ENCODE data around the gene NRG3. TPM values are rescaled to one million over a fixed set of nuclear protein-coding genes. Genes with fewer than 3 reads are reported as not detected.

NRG3 gene
- total RNA-seq, 4 donors from 2014 or later, result 0.32 to 1.4 TPM; not detected in 2

DNA sequence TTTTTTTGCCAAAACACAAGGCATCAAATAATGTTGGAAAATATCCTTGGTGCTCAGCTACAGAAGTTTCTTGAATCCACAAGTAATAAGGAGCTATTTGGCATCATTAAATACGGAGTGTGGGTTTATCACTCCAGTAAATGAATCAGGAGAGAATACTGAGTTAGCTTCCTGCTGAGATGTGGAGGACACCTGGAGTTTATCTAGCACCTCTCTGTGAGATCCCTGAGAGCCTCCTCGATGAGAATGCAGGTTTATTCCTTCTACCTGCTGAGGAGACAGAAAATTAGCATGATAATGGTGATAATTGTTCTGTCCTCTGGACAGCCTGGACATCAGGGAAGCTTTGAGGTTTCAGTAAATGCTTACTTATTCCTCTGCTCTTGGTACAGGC, 40.5 kb downstream of the NRG3 start:
- H3K9me3 ChIP-seq, result no peaks in the 10 kb centered on the region
- TF ChIP-seq POLR2AphosphoS5 (IDR thresholded peaks at IDR 0.05), result no peak
- no peak for TF ChIP-seq POLR2A (IDR thresholded peaks at IDR 0.05)
- TF ChIP-seq, protein P1, sequence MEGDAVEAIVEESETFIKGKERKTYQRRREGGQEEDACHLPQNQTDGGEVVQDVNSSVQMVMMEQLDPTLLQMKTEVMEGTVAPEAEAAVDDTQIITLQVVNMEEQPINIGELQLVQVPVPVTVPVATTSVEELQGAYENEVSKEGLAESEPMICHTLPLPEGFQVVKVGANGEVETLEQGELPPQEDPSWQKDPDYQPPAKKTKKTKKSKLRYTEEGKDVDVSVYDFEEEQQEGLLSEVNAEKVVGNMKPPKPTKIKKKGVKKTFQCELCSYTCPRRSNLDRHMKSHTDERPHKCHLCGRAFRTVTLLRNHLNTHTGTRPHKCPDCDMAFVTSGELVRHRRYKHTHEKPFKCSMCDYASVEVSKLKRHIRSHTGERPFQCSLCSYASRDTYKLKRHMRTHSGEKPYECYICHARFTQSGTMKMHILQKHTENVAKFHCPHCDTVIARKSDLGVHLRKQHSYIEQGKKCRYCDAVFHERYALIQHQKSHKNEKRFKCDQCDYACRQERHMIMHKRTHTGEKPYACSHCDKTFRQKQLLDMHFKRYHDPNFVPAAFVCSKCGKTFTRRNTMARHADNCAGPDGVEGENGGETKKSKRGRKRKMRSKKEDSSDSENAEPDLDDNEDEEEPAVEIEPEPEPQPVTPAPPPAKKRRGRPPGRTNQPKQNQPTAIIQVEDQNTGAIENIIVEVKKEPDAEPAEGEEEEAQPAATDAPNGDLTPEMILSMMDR (IDR thresholded peaks at IDR 0.05), result no peak
- no peak for TF ChIP-seq EP300 (IDR thresholded peaks at IDR 0.05; ENCODE audit: low read depth)
- H3K27me3 ChIP-seq, result no peaks in the 10 kb centered on the region
- H3K27ac ChIP-seq, result no peak overlapping the region
- no peak overlapping the region for H3K4me3 ChIP-seq
- H3K4me1 ChIP-seq, result no peaks in the 10 kb centered on the region
- DNase-seq, result no peak
- no peaks in the 10 kb centered on the region for H3K36me3 ChIP-seq
- in situ Hi-C loops (cut with MboI; ENCODE audit: low pct_ligation_motif_present in 1 of 4, low pct_unique_long_range_greater_than_20kb in 1 of 4, low sequenced_read_pairs in 3 of 4) (no loop called here), intact Hi-C loops (cut with DNase I; ENCODE audit: low total_unique reads) (no loop called here)
- 7 to 16% methylated on average over 2 of the region's 2 CpGs for WGBS, 2 donors (ENCODE audit: low coverage in 1 of 2)

- no peaks in the 10 kb centered on the region for H3K27me3 ChIP-seq
- H3K4me1 ChIP-seq, result no peaks in the 10 kb centered on the region
- in situ Hi-C loops (cut with MboI; ENCODE audit: low pct_ligation_motif_present in 1 of 4, low pct_unique_long_range_greater_than_20kb in 1 of 4, low sequenced_read_pairs in 3 of 4) (no loop called here), intact Hi-C loops (cut with DNase I; ENCODE audit: low total_unique reads) (no loop called here)
- 62 to 71% methylated on average over 3 to 5 of the region's 5 CpGs for WGBS, 2 donors (ENCODE audit: low coverage in 1 of 2)
- H3K36me3 ChIP-seq, result no peaks in the 10 kb centered on the region
- H3K27ac ChIP-seq, result no peak overlapping the region
- H3K4me3 ChIP-seq, result no peak overlapping the region
- no peaks in the 10 kb centered on the region for H3K9me3 ChIP-seq
- TF ChIP-seq POLR2AphosphoS5 (IDR thresholded peaks at IDR 0.05), result no peak
- TF ChIP-seq, protein P1 (IDR thresholded peaks at IDR 0.05), result no peak
- no peak for DNase-seq
Measured at GRCh38 chr10:81917666-81918065, 42.7 kb downstream of the NRG3 start.

- Histone ChIP-seq H3K9me3 (no peaks in the 10 kb centered on the region), H3K27me3 (no peaks in the 10 kb centered on the region), H3K36me3 (no peaks in the 10 kb centered on the region), H3K4me1 (no peaks in the 10 kb centered on the region), H3K27ac (no peak overlapping the region), H3K4me3 (no peak overlapping the region)
- DNase-seq, result no peak
- WGBS, 2 donors (ENCODE audit: low coverage in 1 of 2), result 22 to 43% methylated on average over 1 of the region's 1 CpG
- TF ChIP-seq POLR2A (IDR thresholded peaks at IDR 0.05), result no peak
- no peak for TF ChIP-seq EP300 (IDR thresholded peaks at IDR 0.05; ENCODE audit: low read depth)
- no peak for TF ChIP-seq POLR2AphosphoS5 (IDR thresholded peaks at IDR 0.05)
- TF ChIP-seq, protein P1 (IDR thresholded peaks at IDR 0.05), result no peak
- in situ Hi-C loops (cut with MboI; ENCODE audit: low pct_ligation_motif_present in 1 of 4, low pct_unique_long_range_greater_than_20kb in 1 of 4, low sequenced_read_pairs in 3 of 4) (no loop called here), intact Hi-C loops (cut with DNase I; ENCODE audit: low total_unique reads) (no loop called here)
Measured at GRCh38 chr10:81918766-81919165, 43.8 kb downstream of the NRG3 start.

DNA sequence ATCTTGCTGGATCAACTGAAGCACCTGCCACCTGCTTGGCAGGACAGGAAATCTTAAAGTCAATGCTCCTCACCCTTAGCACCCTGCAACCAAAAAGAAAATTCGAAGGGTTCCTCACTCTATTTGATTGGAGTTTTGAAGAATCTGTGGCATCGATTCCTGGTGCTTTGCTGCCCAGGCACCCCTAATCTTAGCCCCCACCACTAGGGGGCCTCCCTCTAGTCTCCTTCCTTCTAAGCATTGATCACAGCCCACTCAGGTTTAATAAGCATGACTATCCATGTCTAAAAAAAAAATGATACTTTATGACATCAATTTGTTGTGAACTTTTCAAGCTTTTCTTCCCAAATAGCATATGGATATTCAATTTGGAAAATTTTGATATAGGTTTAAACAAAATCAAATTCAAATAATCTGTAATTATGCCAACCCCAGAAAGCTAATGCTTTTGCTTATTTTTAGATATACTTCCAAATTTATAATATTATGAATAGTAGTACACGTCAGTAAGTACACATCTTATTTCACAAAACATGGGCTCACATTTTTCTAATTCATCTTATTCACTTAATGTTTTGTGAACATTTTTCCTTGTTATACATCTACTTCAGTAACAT, 45.3 kb downstream of the NRG3 start:
- Histone ChIP-seq H3K27ac (no peak overlapping the region), H3K36me3 (no peaks in the 10 kb centered on the region), H3K27me3 (no peaks in the 10 kb centered on the region), H3K4me1 (no peaks in the 10 kb centered on the region), H3K4me3 (no peak overlapping the region), H3K9me3 (no peaks in the 10 kb centered on the region)
- intact Hi-C loops (cut with DNase I; ENCODE audit: low total_unique reads), result no loop called here
- no peak for DNase-seq
- TF ChIP-seq EP300 (IDR thresholded peaks at IDR 0.05; ENCODE audit: low read depth), result no peak
- TF ChIP-seq, protein P1 (IDR thresholded peaks at IDR 0.05), result peak in 1 of 5 experiments; percentile 27
- in situ Hi-C loops (cut with MboI; ENCODE audit: low pct_ligation_motif_present in 1 of 4, low pct_unique_long_range_greater_than_20kb in 1 of 4, low sequenced_read_pairs in 3 of 4), result no loop called here
- WGBS, 2 donors (ENCODE audit: low coverage in 1 of 2), result 54 to 59% methylated on average over 2 to 3 of the region's 3 CpGs

All from transverse colon (tissue), 4 donors.